ENCODE results near the gene CCSAP.

DNA sequence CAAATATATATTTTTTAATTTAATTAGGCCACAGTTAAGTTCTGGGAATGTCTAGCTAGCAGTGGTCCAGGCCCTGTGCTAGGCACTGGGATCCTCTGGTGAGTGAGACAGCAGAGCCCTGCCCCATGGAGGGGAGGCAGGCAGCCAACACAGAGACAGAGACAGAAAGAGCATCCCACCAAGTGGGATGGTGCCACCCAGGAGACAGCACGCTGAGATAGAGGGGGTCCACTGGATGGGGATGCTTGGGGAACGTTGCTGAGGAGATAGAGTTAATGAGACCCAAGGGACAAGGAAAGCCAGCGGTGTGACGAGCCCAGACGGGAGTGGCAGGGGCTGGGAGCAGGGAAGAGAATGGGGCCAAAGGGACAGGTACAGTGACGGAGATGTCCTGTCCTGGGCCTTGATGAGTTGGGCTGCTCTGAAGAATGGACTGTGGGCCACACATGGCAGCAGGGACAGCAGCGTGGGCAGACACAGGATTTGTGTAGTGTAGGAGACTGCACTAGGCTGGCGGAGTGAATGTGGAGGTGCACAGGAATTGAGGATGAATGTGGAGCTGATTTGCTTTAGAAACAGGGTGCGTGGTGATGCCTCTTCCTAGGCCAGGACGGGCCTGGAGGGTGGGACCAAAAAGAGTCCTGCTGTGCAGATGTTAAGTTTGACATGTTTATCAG, 49.2 kb downstream of the CCSAP start:
- TF ChIP-seq SP1 (CRISPR knock-in tag; conservative IDR thresholded peaks at IDR 0.05) (no peak), SMAD4 (CRISPR knock-in tag; IDR thresholded peaks at IDR 0.05) (no peak), ZBTB21 (CRISPR knock-in tag; IDR thresholded peaks at IDR 0.05; ENCODE audit: borderline replicate concordance) (no peak), USF2 (CRISPR knock-in tag; IDR thresholded peaks at IDR 0.05) (no peak), STAT6 (CRISPR knock-in tag; conservative IDR thresholded peaks at IDR 0.05; ENCODE audit: low read depth) (no peak), ATF3 (CRISPR knock-in tag; conservative IDR thresholded peaks at IDR 0.05) (no peak)
- TF ChIP-seq, protein P1, sequence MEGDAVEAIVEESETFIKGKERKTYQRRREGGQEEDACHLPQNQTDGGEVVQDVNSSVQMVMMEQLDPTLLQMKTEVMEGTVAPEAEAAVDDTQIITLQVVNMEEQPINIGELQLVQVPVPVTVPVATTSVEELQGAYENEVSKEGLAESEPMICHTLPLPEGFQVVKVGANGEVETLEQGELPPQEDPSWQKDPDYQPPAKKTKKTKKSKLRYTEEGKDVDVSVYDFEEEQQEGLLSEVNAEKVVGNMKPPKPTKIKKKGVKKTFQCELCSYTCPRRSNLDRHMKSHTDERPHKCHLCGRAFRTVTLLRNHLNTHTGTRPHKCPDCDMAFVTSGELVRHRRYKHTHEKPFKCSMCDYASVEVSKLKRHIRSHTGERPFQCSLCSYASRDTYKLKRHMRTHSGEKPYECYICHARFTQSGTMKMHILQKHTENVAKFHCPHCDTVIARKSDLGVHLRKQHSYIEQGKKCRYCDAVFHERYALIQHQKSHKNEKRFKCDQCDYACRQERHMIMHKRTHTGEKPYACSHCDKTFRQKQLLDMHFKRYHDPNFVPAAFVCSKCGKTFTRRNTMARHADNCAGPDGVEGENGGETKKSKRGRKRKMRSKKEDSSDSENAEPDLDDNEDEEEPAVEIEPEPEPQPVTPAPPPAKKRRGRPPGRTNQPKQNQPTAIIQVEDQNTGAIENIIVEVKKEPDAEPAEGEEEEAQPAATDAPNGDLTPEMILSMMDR (IDR thresholded peaks at IDR 0.05) = no peak
- TF ChIP-seq, protein P2, sequence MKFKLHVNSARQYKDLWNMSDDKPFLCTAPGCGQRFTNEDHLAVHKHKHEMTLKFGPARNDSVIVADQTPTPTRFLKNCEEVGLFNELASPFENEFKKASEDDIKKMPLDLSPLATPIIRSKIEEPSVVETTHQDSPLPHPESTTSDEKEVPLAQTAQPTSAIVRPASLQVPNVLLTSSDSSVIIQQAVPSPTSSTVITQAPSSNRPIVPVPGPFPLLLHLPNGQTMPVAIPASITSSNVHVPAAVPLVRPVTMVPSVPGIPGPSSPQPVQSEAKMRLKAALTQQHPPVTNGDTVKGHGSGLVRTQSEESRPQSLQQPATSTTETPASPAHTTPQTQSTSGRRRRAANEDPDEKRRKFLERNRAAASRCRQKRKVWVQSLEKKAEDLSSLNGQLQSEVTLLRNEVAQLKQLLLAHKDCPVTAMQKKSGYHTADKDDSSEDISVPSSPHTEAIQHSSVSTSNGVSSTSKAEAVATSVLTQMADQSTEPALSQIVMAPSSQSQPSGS (CRISPR knock-in tag; IDR thresholded peaks at IDR 0.05; ENCODE audit: borderline replicate concordance, low read depth) = no peak
